RWPE2 (cell line): Measurements from ENCODE around the gene MNDA.

Source experiments
- ATAC-seq: fragments of 200-7000 bp; cut with Tn5 transposase; 3 replicates; pipeline ENCODE4 v1.9.1; 2021; ENCODE audit warnings: low read depth
- DNase-seq: peaks from one replicate; pipeline ENCODE4 v3.0.0-alpha.2; 2020; ENCODE audit warnings: low spot score
- H3K27ac ChIP-seq: fragments of 450-650 bp; 2 replicates; pipeline ENCODE4 v1.5.1; 2017; ENCODE audit warnings: mild to moderate bottlenecking; ENCODE audit not compliant: poor library complexity, severe bottlenecking
- H3K27me3 ChIP-seq: fragments of 250-450 bp; sonication (Bioruptor Pico); 2 replicates; pipeline ENCODE4 v1.5.1; 2021; ENCODE audit warnings: mild to moderate bottlenecking, moderate library complexity; ENCODE audit not compliant: insufficient read depth, poor library complexity, severe bottlenecking
- H3K36me3 ChIP-seq: fragments of 250-450 bp; sonication (Bioruptor Pico); 2 replicates; pipeline ENCODE4 v1.5.1; 2020; ENCODE audit warnings: low read depth, mild to moderate bottlenecking, moderate library complexity
- H3K4me1 ChIP-seq: fragments of 250-450 bp; sonication (Bioruptor Pico); 2 replicates; pipeline ENCODE4 v1.5.1; 2021; ENCODE audit warnings: mild to moderate bottlenecking, moderate library complexity; ENCODE audit not compliant: insufficient read depth, poor library complexity, severe bottlenecking
- H3K4me3 ChIP-seq: fragments of 250-450 bp; sonication (Bioruptor Pico); 2 replicates; pipeline ENCODE4 v1.5.1; 2021; ENCODE audit warnings: mild to moderate bottlenecking, moderate library complexity; ENCODE audit not compliant: severe bottlenecking
- H3K9me3 ChIP-seq: fragments of 250-450 bp; sonication (Bioruptor Pico); 2 replicates; pipeline ENCODE4 v1.5.1; 2021; ENCODE audit warnings: mild to moderate bottlenecking, moderate library complexity; ENCODE audit not compliant: severe bottlenecking
- CTCF ChIP-seq: fragments of 450-650 bp; IDR thresholded peaks from one replicate; pipeline ENCODE4 v1.5.1; 2017; ENCODE audit warnings: mild to moderate bottlenecking, moderate library complexity; ENCODE audit not compliant: poor library complexity, severe bottlenecking

MNDA gene

GRCh38 chr1:158809862-158810261 is 21.3 kb upstream of the MNDA start:
- ATAC-seq: no peak
- no peaks in the 10 kb centered on the region for H3K4me1 ChIP-seq
- H3K9me3 ChIP-seq: no peaks in the 10 kb centered on the region
- H3K36me3 ChIP-seq: no peaks in the 10 kb centered on the region
- H3K27ac ChIP-seq: no peak overlapping the region
- H3K27me3 ChIP-seq: peaks cover 3% of the 10 kb centered on the region
- TF ChIP-seq CTCF: no peak
- DNase-seq: no peak
- no peak overlapping the region for H3K4me3 ChIP-seq

- no peaks in the 10 kb centered on the region for H3K4me1 ChIP-seq
- TF ChIP-seq CTCF: no peak
- H3K4me3 ChIP-seq: no peak overlapping the region
- no peak overlapping the region for H3K27ac ChIP-seq
- no peaks in the 10 kb centered on the region for H3K36me3 ChIP-seq
- ATAC-seq (no peak), DNase-seq (no peak)
- H3K27me3 ChIP-seq: no peaks in the 10 kb centered on the region
- no peaks in the 10 kb centered on the region for H3K9me3 ChIP-seq
These were observed 20.8 kb upstream of the MNDA start for GRCh38 chr1:158810311-158810710.

- TF ChIP-seq CTCF: no peak
- no peak overlapping the region for H3K4me3 ChIP-seq
- DNase-seq: no peak
- no peaks in the 10 kb centered on the region for H3K36me3 ChIP-seq
- H3K27me3 ChIP-seq: no peaks in the 10 kb centered on the region
- H3K27ac ChIP-seq: no peak overlapping the region
- H3K9me3 ChIP-seq: no peaks in the 10 kb centered on the region
- ATAC-seq: no peak
- H3K4me1 ChIP-seq: no peaks in the 10 kb centered on the region
These were observed 18.8 kb upstream of the MNDA start for GRCh38 chr1:158812336-158812735.

- Histone ChIP-seq H3K4me1 (no peaks in the 10 kb centered on the region), H3K9me3 (no peaks in the 10 kb centered on the region), H3K4me3 (no peak overlapping the region), H3K27ac (no peak overlapping the region), H3K27me3 (no peaks in the 10 kb centered on the region), H3K36me3 (no peaks in the 10 kb centered on the region)
- no peak for TF ChIP-seq CTCF
- no peak for DNase-seq
- ATAC-seq: no peak
These were observed 18.0 kb upstream of the MNDA start for GRCh38 chr1:158813164-158813563.

GRCh38 chr1:158814970-158815369 is 16.2 kb upstream of the MNDA start:
- DNase-seq (no peak), ATAC-seq (no peak)
- Histone ChIP-seq H3K36me3 (no peaks in the 10 kb centered on the region), H3K9me3 (no peaks in the 10 kb centered on the region), H3K27me3 (no peaks in the 10 kb centered on the region), H3K4me1 (no peaks in the 10 kb centered on the region), H3K27ac (no peak overlapping the region), H3K4me3 (no peak overlapping the region)
- TF ChIP-seq CTCF: no peak
